Stimulated activated CD8-positive, alpha-beta memory T cell treated with anti-CD3 and anti-CD28 coated beads, Interleukin-4, amount 100 ng/mL, for 4 hours (primary cell): ENCODE measurements around the gene TAF5L.
A peak's percentile ranks its signal among the peaks of the same experiment; 100 is the strongest.

Experiments used
- DNase-seq, 2 donors: peaks; one replicate each; pipeline ENCODE4 v3.0.0-alpha.2; 2020; ENCODE audit warnings: low read depth in 2 of 2, low spot score in 1 of 2

The TAF5L gene

DNA sequence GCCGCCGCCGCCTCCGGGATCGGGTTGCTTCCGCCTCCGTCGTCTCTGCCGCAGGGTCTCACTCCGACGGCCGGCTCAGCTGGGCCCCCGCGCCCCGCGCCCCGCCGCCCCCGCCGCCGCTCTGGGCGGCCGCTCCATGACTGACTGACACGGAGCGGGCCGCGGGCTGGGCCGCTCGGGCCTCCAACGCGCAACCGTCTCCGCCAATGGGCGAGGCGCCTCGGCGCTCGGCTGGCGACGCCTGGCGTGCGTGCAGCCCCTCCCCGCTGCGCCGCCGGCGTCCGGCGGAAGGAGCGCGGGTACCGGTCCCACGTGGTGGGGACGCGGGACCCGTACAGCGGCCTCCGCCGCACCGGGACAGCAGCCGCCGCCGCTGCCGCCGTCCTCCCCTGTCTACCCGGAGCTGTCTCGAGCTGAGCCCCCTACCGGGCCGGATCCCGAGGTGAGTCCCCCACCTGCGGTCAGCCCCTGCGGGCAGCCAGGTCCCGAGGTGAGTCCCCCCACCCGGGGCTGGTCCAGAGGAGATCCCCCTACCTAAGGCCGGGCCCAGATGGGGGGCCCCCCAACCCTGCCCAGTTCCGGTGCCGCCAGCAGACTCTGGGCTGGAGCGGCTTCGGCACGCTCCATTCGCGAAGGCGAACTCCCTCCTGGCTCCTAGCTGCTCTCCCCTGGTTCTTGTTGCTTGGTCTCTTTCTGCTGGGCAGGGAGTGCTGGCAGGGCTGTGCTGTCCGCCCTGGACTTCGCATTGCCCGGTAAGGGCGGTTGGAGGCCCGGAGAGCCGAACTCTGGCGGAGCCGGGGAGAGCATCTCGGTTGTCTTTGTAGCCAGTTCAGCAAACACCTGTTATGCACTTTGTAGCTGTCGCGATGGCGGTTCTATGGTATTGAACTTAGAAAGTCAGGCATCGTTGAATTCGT is at the start of gene TAF5L, which contains the start of gene URB2:
Gene TAF5L (minus strand): TSS at position 208 of the 917 bp plus-strand sequence. CDS start 11,640 bp downstream, outside the sequence.
Gene URB2 (plus strand): TSS at position 333 of the 917 bp plus-strand sequence. CDS start 1,387 bp downstream, outside the sequence.
- peak; percentile 53 to 71 for DNase-seq

DNA sequence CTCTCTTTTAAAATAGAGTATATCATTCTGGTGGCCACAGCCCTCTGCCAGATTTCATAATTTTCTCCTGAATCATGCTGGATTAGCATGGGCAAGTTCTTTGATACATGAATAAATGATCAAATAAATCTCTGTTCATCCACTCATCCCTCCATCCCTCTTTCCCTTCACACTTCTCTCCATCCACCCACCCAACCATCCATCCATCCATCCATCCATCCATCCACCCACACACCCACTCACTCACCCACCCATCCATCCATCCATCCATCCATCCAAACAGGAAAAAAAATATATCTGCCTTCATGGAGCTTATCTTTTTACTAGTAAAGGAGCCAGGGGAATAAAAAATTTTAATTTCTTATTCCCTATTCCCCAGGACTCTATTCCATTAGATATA is 49.5 kb upstream of the TAF5L start:
- no peak for DNase-seq

DNA sequence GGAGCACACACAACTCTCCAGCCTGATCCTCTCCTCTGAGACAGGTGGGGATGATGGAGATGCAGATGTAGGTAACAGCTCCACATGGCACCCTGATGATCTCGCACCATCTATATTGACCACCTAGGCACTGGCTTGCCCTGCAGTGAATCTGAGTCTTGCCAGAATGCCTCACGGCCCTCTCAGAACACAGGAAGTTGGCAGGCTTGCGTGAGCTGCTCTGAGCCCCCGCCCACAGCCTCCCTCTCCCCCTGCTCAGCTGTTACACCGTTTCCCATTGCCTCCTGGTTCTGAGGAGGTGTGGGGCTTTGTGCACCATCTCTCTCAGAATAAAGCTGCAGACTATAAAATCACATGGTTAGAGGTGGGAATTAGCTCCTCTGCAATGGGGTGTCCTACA is 48.1 kb upstream of the TAF5L start:
- no peak for DNase-seq

DNA sequence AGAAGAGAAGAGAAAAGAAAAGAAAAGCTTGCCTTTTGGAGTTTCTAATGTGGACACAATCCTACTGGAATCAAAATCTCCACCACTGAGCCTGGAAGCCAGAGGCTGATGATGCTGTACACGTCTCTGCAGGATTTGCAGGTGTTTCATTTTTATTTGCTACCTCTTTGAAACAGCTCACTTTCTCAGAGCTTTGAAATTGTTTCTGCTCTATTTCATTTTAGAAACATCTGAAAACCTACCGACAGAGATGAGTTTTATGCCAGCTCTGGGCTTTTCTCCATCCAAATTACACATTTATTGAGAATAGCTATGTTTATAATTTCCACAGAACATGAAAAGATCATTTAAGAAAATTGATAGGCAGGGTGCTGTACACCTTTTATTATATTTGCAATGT is 46.3 kb upstream of the TAF5L start:
- DNase-seq = no peak

DNA sequence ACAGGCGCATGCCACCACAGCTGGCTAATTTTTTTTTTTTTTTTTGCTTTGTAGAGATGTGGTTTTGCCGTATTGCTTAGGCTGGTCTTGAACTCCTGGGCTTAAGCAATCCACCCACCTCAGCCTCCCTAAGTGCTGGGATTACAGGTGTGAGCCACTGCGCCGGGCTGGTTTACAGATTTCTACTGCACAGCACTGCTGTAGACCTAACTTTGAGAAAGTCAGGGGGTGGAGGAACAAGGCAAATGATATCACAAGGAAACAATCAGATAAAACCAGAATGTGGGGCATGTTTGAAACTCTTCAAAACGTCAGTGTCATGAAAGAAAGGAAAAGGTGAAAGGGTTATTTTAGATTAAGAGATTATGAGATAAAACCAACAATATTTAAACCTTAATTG is 45.4 kb upstream of the TAF5L start:
- DNase-seq = no peak

DNA sequence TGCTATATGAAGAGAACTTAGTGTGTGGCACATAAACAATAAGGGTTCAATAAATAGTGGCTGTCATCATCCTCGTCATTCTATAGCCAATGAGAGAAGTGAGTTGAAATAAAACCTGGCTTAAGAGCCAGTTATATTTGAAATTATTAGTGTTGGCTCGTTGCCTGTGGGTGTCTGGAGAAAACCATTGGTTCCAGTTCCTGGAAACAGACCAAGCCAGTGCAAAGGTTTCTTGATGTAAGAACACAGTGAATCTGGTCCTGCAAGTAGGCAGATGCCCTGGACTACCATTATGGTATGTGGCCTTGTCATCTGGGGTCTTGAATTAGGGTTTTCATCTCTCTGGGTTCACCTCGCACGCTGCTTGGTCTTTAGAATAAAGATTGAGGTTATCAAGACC is 43.4 kb upstream of the TAF5L start:
- DNase-seq = no peak

DNA sequence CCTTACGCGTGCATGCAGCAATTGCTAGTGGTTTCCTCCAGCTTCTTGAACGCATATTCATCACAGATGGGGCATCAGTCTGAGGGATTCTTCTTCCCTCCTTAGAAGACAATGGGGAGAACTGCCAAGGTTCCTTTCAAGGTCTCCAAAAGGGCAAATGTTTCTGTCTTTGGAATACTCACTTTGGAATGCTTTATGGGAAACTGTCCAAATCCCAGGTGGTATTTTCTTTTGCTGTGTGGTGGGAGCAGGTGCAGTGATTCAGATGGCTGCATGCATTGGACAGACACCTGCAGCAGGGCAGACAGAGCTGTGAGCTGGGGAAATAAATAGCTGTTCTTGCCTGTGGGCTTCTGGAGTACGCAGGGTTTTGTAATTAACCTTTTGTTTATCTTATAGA is 40.7 kb upstream of the TAF5L start:
- DNase-seq = no peak

DNA sequence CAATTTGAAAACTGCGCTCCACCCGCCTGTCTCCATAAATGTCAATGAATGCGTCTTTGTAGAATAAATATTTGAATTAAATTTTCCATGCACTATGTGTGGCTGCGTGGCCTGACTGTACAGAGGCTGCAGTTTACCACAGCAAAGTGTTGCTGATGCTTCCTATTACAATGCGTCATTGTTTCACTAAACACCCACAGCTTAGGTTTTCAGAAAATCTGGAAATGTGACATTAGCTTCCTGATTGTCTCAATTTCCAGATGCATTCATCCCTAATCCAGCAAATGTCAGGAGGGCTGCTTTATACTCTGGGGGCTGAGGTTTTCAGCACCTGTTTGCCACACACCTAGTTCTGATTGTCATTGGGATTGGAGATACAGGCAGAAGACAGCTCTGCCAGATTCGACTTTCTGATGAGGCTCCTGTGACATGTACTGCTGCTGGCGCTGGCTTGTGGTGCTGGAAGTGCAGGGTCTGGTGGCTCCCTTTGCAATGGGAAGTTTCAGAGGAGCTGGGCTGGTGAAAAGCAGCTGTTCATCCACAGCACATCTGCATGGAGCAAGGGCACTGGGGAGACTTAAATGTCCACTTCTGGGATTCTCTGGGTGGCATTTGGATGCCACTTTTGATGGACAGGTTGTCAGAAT is 40.1 kb upstream of the TAF5L start:
- no peak for DNase-seq

DNA sequence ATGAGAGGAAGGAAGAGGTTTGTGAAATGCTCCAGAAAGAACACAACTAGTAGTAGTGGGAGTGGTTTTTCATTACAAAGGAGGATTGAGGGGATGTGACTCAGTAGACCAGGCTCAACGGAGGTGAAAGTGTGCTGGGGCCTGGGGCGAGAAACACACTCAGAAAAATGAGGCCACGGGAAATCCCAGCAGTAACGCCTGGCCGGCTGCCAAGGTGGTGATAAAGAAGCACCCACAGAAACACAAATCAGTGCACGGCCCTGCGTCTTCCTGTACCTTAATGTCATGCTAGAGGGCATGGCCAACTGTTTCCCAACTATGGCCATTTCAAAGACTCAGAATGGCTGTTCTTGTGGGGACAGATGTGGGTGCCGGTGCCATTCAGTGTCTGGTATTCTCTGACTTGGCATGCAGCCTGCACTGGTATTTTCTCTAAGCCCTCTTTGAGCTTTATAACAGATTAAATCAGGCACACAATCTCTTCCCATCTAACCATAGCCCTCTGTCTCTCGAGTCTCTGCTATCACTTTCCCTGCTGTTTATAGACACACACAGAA is 38.3 kb upstream of the TAF5L start:
- DNase-seq = peak; percentile 65 to 66

DNA sequence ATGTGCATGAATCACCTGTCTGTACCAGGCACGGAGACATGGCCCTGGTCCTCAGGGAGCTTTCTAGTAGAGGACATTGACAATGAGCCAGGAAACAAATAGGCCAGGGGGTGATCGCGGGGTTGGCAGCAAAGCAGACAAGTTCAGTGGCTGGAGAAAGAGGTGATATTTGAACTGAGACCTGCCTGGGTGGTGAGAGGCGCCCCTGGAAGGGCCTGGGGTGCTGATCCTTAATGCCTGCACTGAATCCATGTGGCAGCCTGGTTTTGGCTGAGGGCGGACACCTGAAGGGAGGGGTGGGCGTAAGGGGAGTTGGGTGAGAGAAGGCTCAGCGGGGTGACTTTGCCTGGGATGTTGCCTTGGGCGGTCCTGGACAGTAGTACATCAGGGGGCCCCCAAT is 36.0 kb upstream of the TAF5L start:
- no peak for DNase-seq

DNA sequence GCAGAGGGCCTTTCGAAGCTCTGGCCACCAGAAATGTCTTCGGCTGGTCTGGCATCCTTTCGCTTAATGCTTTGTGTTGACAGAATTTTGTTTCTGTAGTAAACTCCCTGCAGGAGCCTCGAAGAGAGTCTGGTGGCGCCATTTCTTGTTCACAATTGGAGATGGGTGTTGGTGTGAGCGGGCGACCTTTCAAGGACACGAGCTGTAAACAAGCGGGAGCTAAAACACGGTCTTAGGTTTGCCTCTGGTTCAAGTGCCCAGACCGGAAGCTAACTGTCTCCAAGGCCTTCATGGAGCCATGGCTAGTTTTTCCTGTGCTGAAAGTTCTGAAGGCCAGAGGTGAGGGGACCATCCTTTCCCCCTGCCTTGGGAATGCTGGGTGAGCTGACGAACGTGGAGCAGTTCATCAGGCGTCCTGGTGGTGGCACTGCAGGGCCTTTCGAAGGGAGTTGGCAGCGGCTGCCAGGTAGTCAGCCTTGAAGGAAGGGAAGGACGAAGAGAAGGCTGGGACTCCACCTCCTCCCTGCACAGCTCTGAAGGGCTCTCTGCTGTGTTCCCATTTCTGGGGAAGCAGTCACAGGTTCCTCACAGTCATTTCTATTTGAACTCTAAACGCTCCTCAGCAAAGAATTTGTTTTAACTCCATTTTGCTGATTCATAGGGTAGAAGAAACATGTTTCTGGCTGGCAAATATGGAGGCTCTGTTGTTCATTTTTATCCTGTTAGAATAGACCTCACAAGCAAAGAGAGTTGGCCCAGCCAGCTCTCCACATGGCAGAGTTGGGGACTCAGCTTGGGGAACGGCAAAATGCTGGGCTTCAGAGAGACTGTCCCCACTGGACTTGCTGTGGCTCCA is 35.3 kb upstream of the TAF5L start:
- peak; percentile 21 to 46 for DNase-seq

DNA sequence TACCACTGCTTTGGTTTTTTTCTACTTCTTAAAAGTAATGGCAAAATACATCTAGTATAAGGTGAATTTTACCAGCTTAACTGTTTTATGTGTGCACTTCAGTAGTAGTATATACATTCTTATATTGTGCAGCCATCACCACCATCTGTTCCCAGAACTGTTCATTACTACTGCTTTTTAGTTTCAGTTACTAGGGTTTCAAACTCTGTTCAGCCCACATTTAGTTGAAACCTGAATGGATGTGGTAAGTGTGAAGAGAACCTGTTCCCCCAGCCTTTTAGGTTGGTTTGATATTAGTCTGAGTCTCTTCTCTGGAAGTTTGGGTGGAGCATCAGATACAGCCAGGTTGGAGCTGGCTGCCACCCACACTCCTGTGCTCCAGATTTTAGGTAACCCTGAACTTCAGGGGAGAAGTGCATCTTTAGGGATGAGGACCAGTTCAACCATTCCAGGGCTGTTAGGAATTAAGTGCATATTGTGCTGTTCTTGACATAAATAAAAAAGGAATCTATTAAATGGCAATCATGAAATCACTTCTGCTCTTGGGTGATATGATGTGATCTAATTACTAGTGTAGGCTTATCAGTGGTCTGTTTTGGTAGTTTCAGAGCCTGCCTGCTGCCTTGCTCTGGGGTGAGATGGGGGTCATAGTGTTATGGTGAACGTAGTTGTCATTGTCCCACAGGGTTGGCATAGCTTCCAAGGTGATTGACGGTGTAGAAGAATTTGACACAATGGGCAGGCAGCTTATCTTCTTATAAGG is 32.3 kb upstream of the TAF5L start:
- no peak for DNase-seq

DNA sequence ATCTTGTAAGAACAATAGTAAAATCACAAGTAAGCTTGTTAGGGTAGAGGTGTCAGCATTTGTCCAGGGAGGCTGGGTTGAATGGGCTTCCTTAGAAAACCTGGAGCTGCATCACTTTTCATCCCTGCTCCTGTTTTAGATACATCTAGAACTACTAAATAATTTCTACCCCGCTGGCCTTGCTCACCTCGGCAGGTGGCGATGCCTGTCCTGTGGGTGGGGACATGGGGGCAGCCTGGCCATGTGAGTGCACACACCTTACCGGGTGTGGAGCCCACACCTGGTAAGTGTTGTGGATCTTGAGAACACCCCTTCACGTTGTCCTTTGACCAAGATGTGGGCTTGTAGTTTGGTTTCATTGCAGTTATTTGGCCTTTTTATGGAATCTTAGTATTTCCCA is 29.9 kb upstream of the TAF5L start:
- no peak for DNase-seq

DNA sequence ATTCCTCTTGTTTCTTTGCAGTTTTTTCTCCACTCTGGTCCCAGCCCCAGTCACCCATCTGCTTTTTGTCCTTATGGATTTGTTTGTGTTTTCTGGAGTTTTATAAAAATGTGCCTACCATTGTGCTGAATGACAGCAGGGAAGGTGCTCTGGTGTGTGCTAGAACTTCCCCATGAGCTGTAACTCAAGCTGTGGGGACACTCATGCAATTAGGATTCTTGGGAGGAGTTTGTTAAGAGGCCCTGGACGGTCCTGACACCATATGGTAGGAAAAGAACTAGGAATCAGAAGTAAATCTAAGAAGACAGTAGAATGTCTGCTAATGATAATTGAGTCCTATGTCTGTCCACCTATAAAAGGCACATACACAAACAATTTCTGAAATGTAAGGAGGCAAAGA is 27.5 kb upstream of the TAF5L start:
- no peak for DNase-seq

DNA sequence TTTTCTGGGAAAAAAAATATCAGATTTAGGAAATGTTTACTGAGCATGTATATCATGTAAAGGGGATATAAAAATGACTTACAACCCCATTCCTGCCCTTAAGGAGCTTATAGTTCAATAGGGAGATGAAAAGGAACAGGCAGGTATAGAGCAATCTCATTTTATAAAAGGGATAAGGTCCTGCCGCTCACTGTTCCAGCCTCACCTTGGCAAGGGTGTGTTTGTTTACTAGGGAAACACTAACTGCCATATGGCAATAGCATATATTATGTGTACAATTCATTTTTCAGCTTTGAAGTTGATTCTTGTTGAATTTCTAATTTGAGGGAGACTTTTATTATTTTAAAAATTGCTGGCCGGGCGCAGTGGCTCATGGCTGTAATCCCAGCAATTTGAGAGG is 25.6 kb upstream of the TAF5L start:
- DNase-seq = no peak

DNA sequence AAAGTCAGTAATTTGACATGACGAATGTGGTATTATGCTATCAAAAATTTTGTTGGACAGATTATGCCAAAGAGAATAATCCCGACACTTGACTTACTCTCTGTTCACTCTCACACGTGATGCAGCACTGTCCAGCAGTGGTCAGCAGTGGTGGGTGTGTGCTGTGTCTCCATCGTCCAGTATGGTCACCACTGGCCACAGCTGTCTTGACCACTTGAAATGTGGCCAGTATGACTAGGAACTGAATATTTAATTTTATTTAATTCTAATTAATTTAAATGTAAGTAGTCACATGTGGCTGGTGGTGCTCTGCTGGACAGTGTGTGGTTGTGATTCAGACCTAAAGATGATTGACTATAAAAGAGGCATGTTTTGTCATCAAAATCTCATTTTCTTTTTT is 24.1 kb upstream of the TAF5L start:
- no peak for DNase-seq

DNA sequence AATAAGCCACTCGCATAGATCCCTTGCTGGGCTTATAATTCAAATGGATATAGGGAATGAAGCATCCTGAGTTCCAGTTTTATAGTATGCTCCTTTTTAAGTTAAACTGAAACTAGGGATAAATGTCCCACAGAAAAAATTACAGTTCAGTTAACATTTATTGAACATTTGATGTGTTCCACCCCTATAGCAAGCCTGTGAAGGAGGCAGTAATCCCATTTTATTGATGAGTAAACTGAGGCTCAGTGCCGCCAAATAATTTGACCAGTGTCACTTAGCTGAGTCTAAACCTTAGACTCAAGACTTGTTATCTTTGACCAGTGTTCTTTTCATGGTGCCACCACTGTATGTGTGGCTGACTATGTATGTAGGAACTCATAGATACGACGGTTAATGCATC is 22.5 kb upstream of the TAF5L start:
- no peak for DNase-seq

DNA sequence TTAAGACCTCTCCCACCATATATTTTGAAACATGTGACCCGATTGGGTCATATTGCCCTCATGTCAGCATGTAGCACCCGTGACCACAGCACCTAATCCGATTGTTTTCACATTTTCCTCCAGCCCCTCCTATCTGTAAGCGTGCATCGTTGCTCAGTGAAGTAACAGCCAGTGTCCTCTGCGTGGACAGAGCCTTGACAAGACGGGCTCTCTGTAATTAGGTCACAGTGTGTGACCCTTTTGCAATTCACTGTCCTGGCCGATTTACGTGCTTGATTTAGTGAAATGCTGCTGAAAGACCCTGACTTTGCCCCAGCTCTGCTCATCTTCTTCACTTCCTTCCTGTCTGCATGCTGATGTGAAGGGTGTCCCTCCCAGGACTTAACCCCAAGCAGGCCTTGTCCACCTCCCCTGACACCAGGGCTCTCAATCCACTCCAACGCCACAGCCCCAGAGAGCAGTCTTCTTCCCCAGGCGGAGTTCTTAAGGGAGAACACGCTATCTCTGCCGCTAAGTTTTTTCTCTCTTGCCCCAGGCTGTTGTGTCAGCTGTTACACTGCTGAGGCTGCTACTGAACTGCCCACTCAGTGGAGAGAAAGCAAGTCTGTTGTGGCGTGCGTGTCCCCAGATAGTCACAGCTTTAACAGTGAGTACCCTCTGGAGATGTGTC is 19.5 kb upstream of the TAF5L start:
- DNase-seq = no peak

DNA sequence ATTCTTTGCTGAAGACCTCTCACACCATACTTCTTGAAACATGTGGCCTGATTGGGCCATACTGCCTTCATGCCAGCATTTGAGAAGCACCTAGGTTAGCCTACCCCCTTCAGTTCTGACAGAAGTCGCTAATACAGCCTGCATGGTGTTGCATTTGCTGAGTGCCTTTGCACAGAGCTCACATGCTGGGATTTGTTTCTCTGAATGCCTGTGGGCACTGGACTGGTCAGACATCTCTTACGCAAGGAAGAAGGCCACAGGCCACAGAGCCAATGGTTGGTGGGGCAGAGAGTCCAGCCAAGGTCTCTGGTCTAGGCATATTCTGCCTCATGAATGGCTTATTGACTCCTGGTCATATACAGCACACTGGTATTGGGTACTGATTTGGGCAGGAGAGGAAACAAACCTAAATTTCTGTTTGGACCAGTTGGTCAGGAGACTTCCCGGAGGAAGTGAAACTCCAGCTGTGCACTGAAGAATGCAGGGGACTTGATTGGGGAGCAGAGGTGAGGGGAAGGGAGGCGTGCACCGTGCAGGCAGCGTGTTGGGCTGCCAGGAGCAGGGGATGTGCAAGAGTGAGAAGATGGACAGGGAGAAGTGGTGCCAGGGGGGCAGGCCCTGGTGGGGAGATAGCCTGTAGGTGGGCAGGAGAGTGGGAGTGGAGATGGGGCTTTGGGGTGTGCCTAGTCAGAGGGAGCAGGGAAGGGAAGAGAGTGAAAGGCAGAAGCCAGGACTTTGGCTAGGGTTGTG is 18.2 kb upstream of the TAF5L start:
- no peak for DNase-seq
